Measurements from ENCODE around the gene POLE.

GRCh38 chr12:132713123-132713522, 26.0 kb upstream of the POLE start:
- no peak for TF ChIP-seq MXI1 (IDR thresholded peaks at IDR 0.05; ENCODE audit: low read depth, low read length)
- no peak for TF ChIP-seq MAX (IDR thresholded peaks at IDR 0.05; ENCODE audit: low read depth)
- no peak for TF ChIP-seq CTCF (IDR thresholded peaks at IDR 0.05)
- TF ChIP-seq JUND (IDR thresholded peaks at IDR 0.05) = no peak
- no peak for TF ChIP-seq FOXJ3 (CRISPR knock-in tag; IDR thresholded peaks at IDR 0.05)
- TF ChIP-seq CHD2 (IDR thresholded peaks at IDR 0.05; ENCODE audit: low read length, partially characterized antibody) = no peak
- no peak for TF ChIP-seq POLR2AphosphoS5 (IDR thresholded peaks at IDR 0.05; ENCODE audit: low read depth, low read length)
- no peak for TF ChIP-seq TCF12 (IDR thresholded peaks at IDR 0.05)

Data from SK-N-SH (cell line).